Neuron (in vitro differentiated cells): Measurements from ENCODE around the gene IRF2BP2.
"Not testable (repeated sequence)": the region's sequence is repeated elsewhere in the genome, so short reads cannot be mapped to it uniquely, and the experiment has no call there.

Source experiments
- H2AFZ ChIP-seq: one replicate; pipeline ENCODE4 v1.6.1; 2013; ENCODE audit warnings: low read depth, mild to moderate bottlenecking, inconsistent platforms, low read length, moderate library complexity
- H3K27me3 ChIP-seq: one replicate; pipeline ENCODE4 v1.6.1; 2013; ENCODE audit warnings: low read length; ENCODE audit not compliant: insufficient read depth
- H3K36me3 ChIP-seq: one replicate; pipeline ENCODE4 v1.6.1; 2013; ENCODE audit warnings: low read length; ENCODE audit not compliant: insufficient read depth
- H3K4me1 ChIP-seq: one replicate; pipeline ENCODE4 v1.6.1; 2013; ENCODE audit warnings: low read length; ENCODE audit not compliant: insufficient read depth
- H3K4me3 ChIP-seq: 2 replicates; pipeline ENCODE4 v1.5.1; 2013; ENCODE audit warnings: mild to moderate bottlenecking, low read length, moderate library complexity
- H3K9me3 ChIP-seq: one replicate; pipeline ENCODE4 v1.6.1; 2013; ENCODE audit warnings: low read length

IRF2BP2 gene

DNA sequence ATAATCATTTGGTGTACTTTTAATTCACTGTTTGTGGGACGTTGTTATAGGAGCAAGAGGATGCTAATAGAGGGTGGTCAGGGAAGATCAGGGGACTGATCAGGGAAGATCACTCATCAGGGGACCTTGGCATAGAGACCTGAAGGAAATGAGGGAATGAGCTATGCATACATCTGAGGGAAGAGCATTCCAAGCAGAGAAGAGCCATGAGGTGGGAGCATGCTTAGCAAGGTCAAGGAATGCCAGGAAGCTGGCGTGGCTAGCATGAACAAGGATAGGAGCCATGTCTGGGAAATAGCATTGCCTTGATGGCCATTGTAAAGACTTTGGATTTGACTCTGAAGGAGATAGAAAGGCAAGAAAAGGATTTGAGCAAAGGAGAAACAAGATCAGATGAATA lies 14.1 kb downstream of the IRF2BP2 start:
- no peaks in the 10 kb centered on the region for H3K36me3 ChIP-seq
- no peak overlapping the region for H2AFZ ChIP-seq
- no peaks in the 10 kb centered on the region for H3K27me3 ChIP-seq
- no peak overlapping the region for H3K4me3 ChIP-seq
- H3K9me3 ChIP-seq, result peaks cover 7% of the 10 kb centered on the region
- H3K4me1 ChIP-seq, result peaks cover 19% of the 10 kb centered on the region

DNA sequence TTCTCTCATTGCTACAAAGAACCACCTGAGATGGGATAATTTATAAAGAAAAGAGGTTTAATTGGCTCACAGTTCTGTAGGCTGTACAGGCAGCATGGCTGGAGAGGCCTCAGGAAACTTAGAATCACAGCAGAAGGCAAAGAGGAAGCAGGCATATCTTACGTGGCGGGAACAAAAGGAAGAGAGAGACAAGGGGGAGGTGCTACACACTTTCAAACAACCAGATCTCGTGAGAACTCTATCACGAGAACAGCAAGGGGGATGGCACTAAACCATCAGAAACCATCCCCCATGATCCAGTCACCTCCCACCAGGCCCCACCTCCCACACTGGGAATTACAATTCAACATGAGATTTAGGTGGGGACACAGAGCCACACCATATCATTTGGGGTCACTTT lies 15.4 kb downstream of the IRF2BP2 start:
- not testable (repeated sequence) for H3K36me3 ChIP-seq, H3K4me3 ChIP-seq, H3K27me3 ChIP-seq, H2AFZ ChIP-seq, H3K9me3 ChIP-seq
- peaks cover 12% of the 10 kb centered on the region for H3K4me1 ChIP-seq

DNA sequence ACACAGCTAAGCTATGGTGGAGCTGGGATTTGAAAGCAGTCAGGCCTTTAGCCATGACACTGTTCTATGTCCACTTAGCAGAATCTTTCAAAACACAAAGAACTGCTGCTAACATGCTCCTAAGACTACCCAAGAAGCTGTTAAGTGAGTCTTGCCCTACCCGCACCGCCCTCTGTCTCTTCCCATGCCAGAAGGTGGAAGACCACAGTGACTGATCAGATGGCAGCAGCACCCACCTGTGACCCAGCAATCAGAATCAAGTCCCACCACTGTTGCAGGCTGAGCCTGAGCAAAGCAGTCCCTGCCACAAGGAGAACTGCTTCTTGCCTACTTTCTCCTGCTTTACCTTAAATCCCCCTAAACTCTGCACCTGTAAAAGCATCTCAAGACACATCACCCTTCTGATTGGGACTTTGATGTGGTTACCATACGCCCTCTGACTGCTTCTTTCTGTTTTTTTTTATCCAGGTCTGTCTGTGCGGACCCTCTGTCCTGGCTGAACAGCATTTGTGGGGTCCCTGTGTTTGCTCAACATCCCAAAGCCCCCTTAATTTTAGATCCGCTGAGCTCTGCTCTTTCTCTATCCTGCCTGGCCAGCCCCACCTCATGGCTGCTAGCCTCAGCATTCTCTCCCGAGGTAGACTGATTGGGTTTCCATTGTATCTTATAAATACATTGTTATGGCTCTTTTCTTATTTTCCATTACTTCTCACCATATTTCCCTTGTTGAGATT lies 16.0 kb downstream of the IRF2BP2 start:
- Histone ChIP-seq H3K4me1 (peaks cover 6% of the 10 kb centered on the region), H3K27me3 (no peaks in the 10 kb centered on the region), H3K36me3 (no peaks in the 10 kb centered on the region), H3K9me3 (peaks cover 7% of the 10 kb centered on the region), H2AFZ (no peak overlapping the region), H3K4me3 (no peak overlapping the region)

DNA sequence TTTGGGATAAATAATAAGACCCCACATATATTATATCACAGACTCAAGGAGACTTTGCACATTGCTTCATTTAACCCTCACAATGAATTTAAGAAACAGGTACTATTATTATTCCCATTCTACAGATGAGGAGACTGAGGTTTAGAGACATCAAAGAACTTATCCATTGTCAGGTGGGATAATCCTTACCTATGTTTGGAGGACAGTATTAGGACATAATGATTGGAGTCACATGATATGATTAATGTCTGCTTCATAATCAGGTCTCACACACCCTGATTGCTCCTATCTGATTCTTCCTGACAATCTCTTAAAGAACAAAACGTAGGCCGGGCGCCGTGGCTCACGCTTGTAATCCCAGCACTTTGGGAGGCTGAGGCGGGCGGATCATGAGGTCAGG lies 16.9 kb downstream of the IRF2BP2 start:
- H3K36me3 ChIP-seq, result no peaks in the 10 kb centered on the region
- H3K9me3 ChIP-seq, result peaks cover 7% of the 10 kb centered on the region
- no peak overlapping the region for H3K4me3 ChIP-seq
- H3K4me1 ChIP-seq, result no peaks in the 10 kb centered on the region
- no peaks in the 10 kb centered on the region for H3K27me3 ChIP-seq
- no peak overlapping the region for H2AFZ ChIP-seq

DNA sequence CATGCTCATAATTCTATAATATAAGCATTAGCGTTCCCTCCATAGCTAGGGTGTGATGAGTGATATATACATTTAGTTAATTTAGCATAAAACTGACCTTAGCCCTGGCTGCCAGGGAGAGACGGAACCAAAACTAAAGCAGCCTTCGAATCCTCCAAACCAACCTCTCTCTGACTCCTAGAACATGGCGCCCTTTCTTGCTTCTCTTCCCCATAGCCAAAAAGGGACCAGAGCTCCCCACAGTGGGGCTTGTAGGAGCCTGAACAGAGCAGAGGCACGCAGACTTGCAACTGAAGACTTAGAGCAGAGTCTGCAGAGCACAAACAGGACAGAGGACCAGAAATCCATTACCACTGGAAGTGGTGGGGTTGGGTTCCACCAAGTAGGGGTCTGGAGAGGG lies 17.7 kb downstream of the IRF2BP2 start:
- Histone ChIP-seq H3K27me3 (no peaks in the 10 kb centered on the region), H2AFZ (no peak overlapping the region), H3K36me3 (no peaks in the 10 kb centered on the region), H3K9me3 (peaks cover 7% of the 10 kb centered on the region), H3K4me1 (no peaks in the 10 kb centered on the region), H3K4me3 (no peak overlapping the region)

DNA sequence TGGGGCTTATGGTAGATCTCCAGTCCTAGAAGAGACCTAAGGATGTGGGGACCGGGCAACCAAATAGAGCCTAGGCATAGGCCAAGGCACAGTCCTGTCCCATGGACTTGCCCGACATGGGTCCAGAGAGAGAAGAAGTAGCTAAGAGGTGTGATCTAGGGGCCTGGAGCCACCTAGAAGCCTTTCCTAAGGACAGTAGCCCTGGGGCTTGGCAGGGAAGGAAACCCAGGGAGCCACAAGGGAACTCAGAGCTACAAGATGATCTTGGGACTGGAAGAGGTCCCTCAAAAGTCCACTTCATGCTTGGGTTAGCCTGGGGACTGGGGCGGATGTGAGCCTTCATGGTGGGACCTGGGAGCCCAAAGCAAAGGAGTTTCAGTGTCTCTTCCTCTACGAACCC lies 18.8 kb downstream of the IRF2BP2 start:
- H3K36me3 ChIP-seq, result no peaks in the 10 kb centered on the region
- no peaks in the 10 kb centered on the region for H3K27me3 ChIP-seq
- H3K4me1 ChIP-seq, result no peaks in the 10 kb centered on the region
- H2AFZ ChIP-seq, result no peak overlapping the region
- H3K4me3 ChIP-seq, result no peak overlapping the region
- peaks cover 7% of the 10 kb centered on the region for H3K9me3 ChIP-seq

DNA sequence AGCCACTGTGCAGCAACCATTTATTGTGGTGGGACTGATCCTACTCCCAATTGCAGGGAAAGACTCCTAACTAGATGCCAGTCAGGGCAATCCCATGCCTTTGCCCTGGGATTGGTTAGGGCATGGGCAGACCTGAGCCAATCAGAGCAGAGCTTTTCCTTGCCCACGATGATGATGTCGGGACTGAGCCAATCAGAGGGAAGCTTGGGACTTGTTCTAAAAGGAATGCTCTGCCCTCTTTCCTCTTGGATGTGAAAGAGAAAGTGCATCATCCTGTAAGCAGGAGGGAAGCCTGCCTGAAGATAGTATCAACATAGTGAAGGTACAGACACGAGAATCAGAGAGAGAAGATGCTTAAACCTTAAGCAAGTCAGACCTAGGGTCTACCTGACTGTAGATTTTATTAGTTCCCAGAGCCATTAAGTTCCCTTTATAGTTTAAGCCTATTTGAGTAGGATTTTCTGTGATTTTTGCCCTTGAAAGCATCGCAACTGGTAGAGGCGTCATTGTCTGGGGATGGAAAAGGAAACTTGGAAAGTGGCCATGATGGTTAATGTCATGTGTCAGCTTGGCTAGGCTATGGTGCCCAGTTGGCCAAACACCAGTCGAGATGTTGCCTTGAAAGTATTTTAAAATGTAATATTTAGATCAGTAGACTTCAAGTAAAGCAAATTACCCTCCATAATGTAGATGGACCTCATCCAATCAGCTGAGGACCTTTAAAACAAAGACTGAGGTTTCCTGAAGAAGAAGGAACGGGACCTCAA lies 19.9 kb downstream of the IRF2BP2 start:
- H2AFZ ChIP-seq, result no peak overlapping the region
- H3K4me3 ChIP-seq, result no peak overlapping the region
- H3K4me1 ChIP-seq, result no peaks in the 10 kb centered on the region

DNA sequence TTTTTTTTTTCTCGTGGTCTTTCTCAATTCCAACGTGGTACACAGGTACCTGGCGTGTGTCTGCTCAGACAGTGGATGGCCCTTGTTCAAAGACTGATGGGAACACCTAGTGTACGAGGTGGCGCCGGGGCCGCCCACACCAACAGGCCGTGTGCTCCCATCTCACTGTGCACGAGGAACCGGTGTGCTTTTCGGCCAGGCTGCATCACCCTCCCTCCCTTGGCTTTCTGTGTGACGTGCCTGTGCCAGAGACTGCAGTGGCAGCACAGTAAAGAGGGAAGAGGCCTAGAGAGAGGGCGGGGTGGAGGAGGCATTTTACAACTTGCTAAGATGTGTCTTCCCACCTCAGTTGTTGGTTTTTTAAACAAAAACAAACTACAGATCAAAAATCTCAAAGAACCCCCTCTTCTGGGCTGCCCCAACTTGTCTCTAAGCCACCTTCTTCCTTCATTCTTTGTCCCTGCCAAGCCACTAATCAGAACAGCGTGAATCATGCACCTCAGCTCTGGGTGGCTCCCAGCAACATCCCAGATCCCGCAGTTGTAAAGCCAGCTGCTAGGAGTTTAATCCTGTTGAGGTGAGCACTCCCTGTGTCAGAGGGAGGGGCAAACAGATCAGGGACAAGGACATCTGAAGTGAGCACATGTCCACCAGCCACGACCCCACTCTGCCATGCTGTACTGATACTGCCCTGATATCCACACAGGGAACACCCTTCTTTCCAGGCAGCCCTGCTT lies 20.7 kb downstream of the IRF2BP2 start:
- H3K27me3 ChIP-seq, result no peaks in the 10 kb centered on the region
- H3K4me3 ChIP-seq, result no peak overlapping the region
- no peak overlapping the region for H2AFZ ChIP-seq
- no peaks in the 10 kb centered on the region for H3K36me3 ChIP-seq
- H3K9me3 ChIP-seq, result no peaks in the 10 kb centered on the region
- H3K4me1 ChIP-seq, result peaks cover 2% of the 10 kb centered on the region

More for the DNA sequence above, 19.9 kb downstream of the IRF2BP2 start:
- H3K36me3 ChIP-seq, result no peaks in the 10 kb centered on the region
- peaks cover 5% of the 10 kb centered on the region for H3K9me3 ChIP-seq
- no peaks in the 10 kb centered on the region for H3K27me3 ChIP-seq

DNA sequence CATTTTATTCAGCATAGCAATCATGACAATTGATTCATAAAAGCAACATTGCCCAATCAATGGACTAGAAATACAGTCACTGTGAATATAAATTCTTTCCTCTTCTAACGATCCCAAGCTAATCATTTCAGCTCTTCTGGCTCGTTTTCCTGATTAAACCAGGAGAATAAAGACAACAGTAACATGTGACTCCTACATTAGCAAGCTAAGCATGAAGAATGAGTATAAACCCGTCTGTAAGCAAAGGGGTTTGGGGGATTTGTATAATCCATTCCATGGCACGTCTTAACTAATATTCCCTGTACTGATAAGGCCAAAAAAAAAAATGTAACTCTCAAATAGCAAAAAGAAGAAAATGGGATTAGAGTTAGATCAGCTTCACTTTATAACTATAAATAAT lies 21.6 kb downstream of the IRF2BP2 start:
- Histone ChIP-seq H3K9me3 (no peaks in the 10 kb centered on the region), H3K27me3 (no peaks in the 10 kb centered on the region), H3K4me3 (no peak overlapping the region), H3K36me3 (no peaks in the 10 kb centered on the region), H2AFZ (no peak overlapping the region), H3K4me1 (peaks cover 5% of the 10 kb centered on the region)

DNA sequence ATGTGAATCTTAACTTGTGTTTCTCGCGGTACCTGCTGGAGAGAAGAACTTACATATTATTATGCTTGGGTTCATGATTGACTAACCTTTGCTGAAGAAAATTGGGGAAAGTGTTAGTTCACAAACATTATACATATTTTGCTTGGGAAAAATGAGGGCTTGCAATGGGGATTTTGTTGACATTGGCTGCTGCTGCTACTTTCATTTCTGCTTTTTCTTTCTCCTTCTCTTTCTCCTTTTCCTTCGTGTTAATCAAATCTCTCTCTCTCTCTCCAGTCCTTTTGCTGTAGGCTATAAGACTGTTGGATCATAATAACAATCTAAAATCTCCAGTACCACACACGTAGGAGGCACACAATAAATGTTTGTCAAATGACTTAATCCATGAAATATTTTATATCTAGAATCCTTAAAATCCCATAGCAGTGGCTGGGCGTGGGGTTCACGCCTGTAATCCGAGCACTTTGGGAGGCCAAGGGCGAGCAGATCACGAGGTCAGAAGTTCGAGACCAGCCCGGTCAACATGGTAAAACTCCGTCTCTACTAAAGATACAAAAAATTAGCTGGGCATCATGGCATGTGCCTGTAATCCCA lies 23.0 kb downstream of the IRF2BP2 start:
- H3K36me3 ChIP-seq, result no peaks in the 10 kb centered on the region
- H3K4me1 ChIP-seq, result peaks cover 5% of the 10 kb centered on the region
- H3K27me3 ChIP-seq, result no peaks in the 10 kb centered on the region
- no peak overlapping the region for H2AFZ ChIP-seq
- H3K4me3 ChIP-seq, result no peak overlapping the region
- no peaks in the 10 kb centered on the region for H3K9me3 ChIP-seq

DNA sequence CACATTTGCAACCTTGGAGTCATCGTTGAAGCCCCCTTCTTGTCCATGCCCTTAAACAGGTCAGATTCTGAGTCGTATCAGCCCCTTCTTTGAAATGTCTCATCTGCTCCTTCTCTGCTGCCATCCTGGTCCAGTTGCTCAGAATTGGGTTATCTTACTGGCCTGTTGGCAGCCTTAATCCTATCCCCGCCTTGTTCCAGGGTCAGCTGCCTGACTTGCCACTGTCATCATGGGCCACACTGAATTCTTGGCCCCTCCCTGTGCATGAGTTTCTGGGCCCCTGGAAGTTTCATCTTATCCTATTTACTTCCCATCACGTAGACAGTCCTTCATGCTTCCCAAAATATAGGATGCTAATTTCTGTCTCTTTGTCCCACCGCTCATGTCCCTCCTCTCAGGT lies 23.7 kb downstream of the IRF2BP2 start:
- H2AFZ ChIP-seq, result no peak overlapping the region
- H3K36me3 ChIP-seq, result no peaks in the 10 kb centered on the region
- no peaks in the 10 kb centered on the region for H3K9me3 ChIP-seq
- peaks cover 5% of the 10 kb centered on the region for H3K4me1 ChIP-seq
- H3K4me3 ChIP-seq, result no peak overlapping the region
- no peaks in the 10 kb centered on the region for H3K27me3 ChIP-seq

DNA sequence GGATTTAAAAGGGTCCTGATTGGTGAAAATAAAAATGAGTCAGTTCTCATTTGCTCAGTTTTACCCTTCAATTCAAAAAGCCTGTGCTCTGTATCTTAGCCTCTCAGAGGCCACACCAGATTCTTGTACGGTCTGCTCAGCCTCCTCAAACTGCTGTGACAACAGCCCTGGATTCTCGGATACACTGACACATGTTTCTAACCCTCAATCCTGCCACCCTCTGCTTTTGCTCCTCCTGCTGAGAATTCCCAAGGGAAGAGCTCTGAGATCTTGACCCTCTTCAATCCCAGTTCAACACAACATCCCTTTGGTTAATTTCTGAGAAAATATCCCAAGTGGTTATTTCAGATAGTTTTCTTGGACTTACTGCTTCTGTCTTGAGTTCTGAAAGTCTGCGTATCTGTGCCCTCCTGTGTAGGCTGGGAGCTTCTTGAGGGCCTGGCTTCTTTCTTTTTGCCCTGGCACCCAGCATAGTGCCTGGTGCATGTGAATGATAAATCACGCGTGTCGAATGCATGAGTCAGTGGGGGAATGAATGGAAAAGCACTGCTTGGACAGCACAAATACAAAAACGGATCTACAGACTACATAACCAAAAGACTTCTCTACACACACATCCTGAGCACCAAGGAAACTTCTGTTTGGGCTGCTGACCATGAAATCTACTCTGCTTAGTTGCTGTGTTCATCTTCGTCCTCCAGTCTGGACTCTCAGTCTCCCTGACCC lies 24.5 kb downstream of the IRF2BP2 start:
- Histone ChIP-seq H2AFZ (no peak overlapping the region), H3K36me3 (no peaks in the 10 kb centered on the region), H3K9me3 (no peaks in the 10 kb centered on the region), H3K4me3 (no peak overlapping the region), H3K4me1 (peaks cover 5% of the 10 kb centered on the region), H3K27me3 (no peaks in the 10 kb centered on the region)
